H1 (cell line): ENCODE results near the gene OR2A14. TPM values are rescaled to one million over a fixed set of nuclear protein-coding genes. Genes with fewer than 3 reads are reported as not detected.

ENCODE experiments used
- CTCF ChIA-PET: fragments of 300-600 bp; sonication (Branson Sonifier 250); formaldehyde crosslinking; loops from one replicate; lab custom pipeline; 2021; ENCODE audit not compliant: partially characterized antibody; lab: Charles Lee
- POLR2A ChIA-PET: fragments of 300-600 bp; sonication (Branson Sonifier 250); formaldehyde crosslinking; loops from one replicate; lab custom pipeline; 2021; ENCODE audit warnings: inconsistent platforms; ENCODE audit not compliant: partially characterized antibody; lab: Charles Lee
- DNase-seq, 2 experiments: peaks; one replicate each; pipeline versions ENCODE4 v3.0.0 to v3.0.0-alpha.2; 2010 to 2022; ENCODE audit warnings: low spot score in 2 of 2, low read depth in 1 of 2, mixed read lengths in 1 of 2
- FAIRE-seq: peaks from 2 replicates; lab custom pipeline; 2011; peaks lifted over from hg19 to GRCh38; lab: Jason Lieb, UNC
- H2AFZ ChIP-seq: 2 replicates; pipeline ENCODE4 v1.8.1; 2012; ENCODE audit warnings: low read length, inconsistent platforms
- H2AK5ac ChIP-seq: 2 replicates; pipeline ENCODE4 v1.6.1; 2013; ENCODE audit warnings: low read depth, low read length
- H2BK120ac ChIP-seq: replicated peaks from 2 replicates; pipeline ENCODE3; 2013; ENCODE audit warnings: low read depth, low read length, inconsistent platforms
- H2BK12ac ChIP-seq: 2 replicates; pipeline ENCODE4 v1.6.1; 2013; ENCODE audit warnings: low read depth, low read length
- H2BK15ac ChIP-seq: 2 replicates; pipeline ENCODE4 v1.6.1; 2013; ENCODE audit warnings: low read length
- H2BK20ac ChIP-seq: 2 replicates; pipeline ENCODE4 v1.6.1; 2013; ENCODE audit warnings: low read length
- H2BK5ac ChIP-seq: 2 replicates; pipeline ENCODE4 v1.6.1; 2013; ENCODE audit warnings: low read depth, low read length
- H3K14ac ChIP-seq: 2 replicates; pipeline ENCODE4 v1.6.1; 2013; ENCODE audit warnings: inconsistent platforms; ENCODE audit not compliant: insufficient read length
- H3K18ac ChIP-seq: 2 replicates; pipeline ENCODE4 v1.6.1; 2013; ENCODE audit warnings: low read length; ENCODE audit errors: extremely low read depth
- H3K23ac ChIP-seq: 2 replicates; pipeline ENCODE4 v1.6.1; 2013; ENCODE audit warnings: inconsistent platforms; ENCODE audit not compliant: insufficient read length
- H3K23me2 ChIP-seq: 2 replicates; pipeline ENCODE4 v1.6.1; 2013; ENCODE audit warnings: low read depth, low read length
- H3K27ac ChIP-seq: 2 replicates; pipeline ENCODE4 v1.6.1; 2011; ENCODE audit warnings: low read depth, low read length, inconsistent platforms
- H3K27me3 ChIP-seq, 4 experiments: replicated peaks in 1 of 4; 1 replicate in 1 of 4; 2 replicates in 3 of 4; pipeline versions ENCODE4 v1.6.1 to v1.8.1; 2011 to 2013; ENCODE audit warnings: low read length in 3 of 4, mild to moderate bottlenecking in 3 of 4, inconsistent platforms in 2 of 4, mixed read lengths in 2 of 4, moderate library complexity in 1 of 4; ENCODE audit not compliant: control insufficient read depth in 3 of 4, insufficient read depth in 3 of 4; ENCODE audit errors: extremely low read depth in 1 of 4
- H3K36me3 ChIP-seq, 4 experiments: 2 replicates each; pipeline versions ENCODE4 v1.6.1 to v1.8.1; 2011 to 2013; ENCODE audit warnings: mild to moderate bottlenecking in 4 of 4, low read length in 3 of 4, moderate library complexity in 2 of 4, control low read depth in 1 of 4, inconsistent platforms in 1 of 4; ENCODE audit not compliant: insufficient read depth in 4 of 4, control insufficient read depth in 2 of 4
- H3K4ac ChIP-seq: replicated peaks from 2 replicates; pipeline ENCODE3; 2013; ENCODE audit warnings: low read length, low read depth, mixed read lengths, inconsistent platforms; ENCODE audit not compliant: insufficient read length
- H3K4me1 ChIP-seq, 4 experiments: replicated peaks in 1 of 4; 1 replicate in 1 of 4; 2 replicates in 3 of 4; pipeline versions ENCODE4 v1.6.1 to v1.8.1; 2011 to 2013; ENCODE audit warnings: low read length in 3 of 4, inconsistent platforms in 2 of 4, mixed read lengths in 1 of 4; ENCODE audit not compliant: insufficient read depth in 4 of 4, control insufficient read depth in 3 of 4
- H3K4me2 ChIP-seq, 2 experiments: 2 replicates each; pipeline versions ENCODE4 v1.6.1 to v1.8.1; 2011 to 2013; ENCODE audit warnings: low read depth in 2 of 2, low read length in 2 of 2, control low read depth in 1 of 2, inconsistent platforms in 1 of 2, mild to moderate bottlenecking in 1 of 2; ENCODE audit not compliant: insufficient read depth in 1 of 2
- H3K4me3 ChIP-seq, 4 experiments: fragments of 200-600, 300-600 bp in 1 of 4; sonication (generic), shearing (Covaris generic), sonication (Bioruptor Twin) in 1 of 4; 2 replicates each; pipeline versions ENCODE4 v1.5.1 to v1.8.1; 2011 to 2016; ENCODE audit warnings: low read length in 4 of 4, low read depth in 3 of 4, control low read depth in 2 of 4, inconsistent platforms in 2 of 4, mild to moderate bottlenecking in 2 of 4, mixed read lengths in 1 of 4, moderate library complexity in 1 of 4; ENCODE audit not compliant: insufficient read depth in 2 of 4; ENCODE audit errors: extremely low read depth in 1 of 4
- H3K56ac ChIP-seq: replicated peaks from 2 replicates; pipeline ENCODE3; 2013; ENCODE audit warnings: low read depth, mild to moderate bottlenecking, mixed read lengths, low read length, inconsistent platforms; ENCODE audit not compliant: insufficient read length
- H3K79me1 ChIP-seq: 2 replicates; pipeline ENCODE4 v1.6.1; 2013; ENCODE audit warnings: low read depth, low read length, control low read depth
- H3K79me2 ChIP-seq, 2 experiments: 2 replicates each; pipeline versions ENCODE4 v1.6.1 to v1.8.1; 2012 to 2013; ENCODE audit warnings: low read length in 2 of 2, mild to moderate bottlenecking in 2 of 2, inconsistent platforms in 1 of 2; ENCODE audit not compliant: insufficient read depth in 2 of 2, control insufficient read depth in 1 of 2
- H3K9ac ChIP-seq, 4 experiments: replicated peaks in 1 of 4; 1 replicate in 1 of 4; 2 replicates in 3 of 4; pipeline versions ENCODE4 v1.6.1 to v1.8.1; 2011 to 2013; ENCODE audit warnings: low read depth in 3 of 4, low read length in 3 of 4, control low read depth in 2 of 4, mild to moderate bottlenecking in 2 of 4, moderate library complexity in 2 of 4, inconsistent platforms in 1 of 4; ENCODE audit errors: extremely low read depth in 1 of 4
- H3K9me3 ChIP-seq, 2 experiments: 2 replicates each; pipeline versions ENCODE4 v1.6.1 to v1.8.1; 2012 to 2013; ENCODE audit warnings: mild to moderate bottlenecking in 2 of 2, moderate library complexity in 2 of 2, control low read depth in 1 of 2, inconsistent platforms in 1 of 2, low read depth in 1 of 2, low read length in 1 of 2, mixed read lengths in 1 of 2; ENCODE audit not compliant: insufficient read depth in 2 of 2
- H4K20me1 ChIP-seq, 2 experiments: replicated peaks in 1 of 2; 2 replicates each; pipeline versions ENCODE3 to v1.8.1; 2011 to 2013; ENCODE audit warnings: inconsistent platforms in 2 of 2, low read length in 2 of 2, mild to moderate bottlenecking in 1 of 2; ENCODE audit not compliant: insufficient read depth in 2 of 2, control insufficient read depth in 1 of 2
- H4K5ac ChIP-seq: 2 replicates; pipeline ENCODE4 v1.6.1; 2013; ENCODE audit warnings: low read length, low read depth, mixed read lengths, inconsistent platforms; ENCODE audit not compliant: insufficient read length
- H4K8ac ChIP-seq: 2 replicates; pipeline ENCODE4 v1.8.0; 2013; ENCODE audit warnings: mild to moderate bottlenecking, moderate library complexity, low read length, inconsistent platforms; ENCODE audit not compliant: insufficient read depth; ENCODE audit errors: extremely low read depth
- H4K91ac ChIP-seq: replicated peaks from 2 replicates; pipeline ENCODE3; 2013; ENCODE audit warnings: low read length, mixed read lengths, inconsistent platforms; ENCODE audit not compliant: insufficient read length
- CHD2 ChIP-seq: IDR thresholded peaks from 2 replicates; pipeline ENCODE4 v1.6.1; 2012; ENCODE audit warnings: low read length, improper control_type of control experiment
- CTCF ChIP-seq, 3 experiments: IDR thresholded peaks; 1 replicate in 2 of 3; 2 replicates in 1 of 3; pipeline versions ENCODE4 v1.5.1 to v1.6.1; 2011; ENCODE audit warnings: low read length in 3 of 3, mild to moderate bottlenecking in 3 of 3, inconsistent platforms in 2 of 3, low read depth in 1 of 3, moderate library complexity in 1 of 3; ENCODE audit not compliant: insufficient read depth in 1 of 3; ENCODE audit errors: control extremely low read depth in 1 of 3
- SIX5 ChIP-seq: IDR thresholded peaks from 2 replicates; pipeline ENCODE4 v1.6.1; 2011; ENCODE audit warnings: mild to moderate bottlenecking, low read depth, low read length
- SP1 ChIP-seq: IDR thresholded peaks from 2 replicates; pipeline ENCODE4 v1.6.1; 2011; ENCODE audit warnings: low read depth, low read length
- TAF7 ChIP-seq: optimal IDR thresholded peaks from 2 replicates; pipeline ENCODE3; 2011; ENCODE audit warnings: low read depth, mild to moderate bottlenecking, inconsistent platforms, low read length, moderate library complexity, borderline replicate concordance
- WGBS, 2 experiments: shearing (Covaris generic) in 1 of 2; methylation state at CpG; one replicate each; pipeline versions ENCODE4 v1.1.6 to v1.1.7; 2013 to 2015; ENCODE audit warnings: low lambda C conversion rate in 2 of 2, mixed read lengths in 2 of 2, inconsistent platforms in 1 of 2, low coverage in 1 of 2, missing lambda C conversion rate in 1 of 2; ENCODE audit not compliant: insufficient replicate concordance in 2 of 2, insufficient coverage in 1 of 2, insufficient read length in 1 of 2; ENCODE audit errors: extremely low coverage in 1 of 2, missing lambda C conversion rate in 1 of 2; 5-methylcytosine and 5-hydroxymethylcytosine counted together
- polyA plus RNA-seq, 7 experiments: library from polyadenylated mRNA; depleted of rRNA in 3 of 7; stranded (reverse) in 5 of 7; unstranded in 2 of 7; fragments of >200 nt in 5 of 7; fragments of 200-250 nt in 2 of 7; gene quantifications; 1 replicate in 5 of 7; 2 replicates in 1 of 7; 4 replicates in 1 of 7; pipeline versions ENCODE4 v1.2.1 to v1.2.3, GENCODE V29; 2011 to 2013; ENCODE audit warnings: missing spikeins in 2 of 7, mixed read lengths in 2 of 7
- total RNA-seq: library from RNA; stranded (reverse); fragmentation: NEBNext Ultra II Directional; extraction: Animal tissue kit (Norgen Biotek cat#: 25700); gene quantifications from 2 replicates; pipeline ENCODE4 v1.2.1, GENCODE V29; 2021

Gene OR2A14
- total and polyA plus RNA-seq, 2 of the 8 experiments (the other 6 are each of a cell fraction or from before 2014, with no cell fraction given) = not detected

GRCh38 chr7:144074374-144074773 lies 48.6 kb upstream of the OR2A14 start:
- Histone ChIP-seq H3K14ac (no peak overlapping the region), H2BK20ac (no peak overlapping the region), H3K18ac (no peak overlapping the region), H3K79me2 (no peaks in the 10 kb centered on the region), H3K4me3 (no peak overlapping the region), H3K79me1 (no peaks in the 10 kb centered on the region), H3K4me1 (no peaks in the 10 kb centered on the region), H4K5ac (no peak overlapping the region), H3K4ac (no peak overlapping the region), H2AFZ (no peak overlapping the region), H2BK120ac (no peak overlapping the region), H2BK12ac (no peak overlapping the region), H3K23ac (no peak overlapping the region), H3K27me3 (no peaks in the 10 kb centered on the region), H3K9me3 (no peaks in the 10 kb centered on the region), H3K4me2 (no peak overlapping the region), H4K20me1 (no peaks in the 10 kb centered on the region), H4K8ac (no peak overlapping the region), H3K36me3 (no peaks in the 10 kb centered on the region), H3K9ac (no peak overlapping the region), H3K23me2 (no peaks in the 10 kb centered on the region; the same call in 1 of the 2 replicates), H3K56ac (no peak overlapping the region), H3K27ac (no peak overlapping the region), H2BK5ac (no peak overlapping the region), H2BK15ac (no peak overlapping the region), H2AK5ac (no peak overlapping the region), H4K91ac (no peak overlapping the region)
- FAIRE-seq (no peak), DNase-seq (no peak)
- ChIA-PET CTCF (interaction anchor here (1.0 kb wide), 1 partner anchor 11 kb away, joined by 3 read pairs; no protein-coding TSS in a partner anchor), POLR2A (no interaction called here)
- 77% methylated on average over 8 of the region's 8 CpGs; no CpG with 5 or more reads in 1 of the 2 experiments for whole genome bisulfite sequencing, 2 experiments
- no peak for TF ChIP-seq SP1
- TF ChIP-seq CHD2 = no peak
- TF ChIP-seq CTCF (IDR thresholded peaks at IDR 0.05; ENCODE audit: control extremely low read depth in 1 of 3, insufficient read depth in 1 of 3, low read depth in 1 of 3, low read length in 3 of 3) = peak in 1 of 3 experiments; percentile 25; a peak in 1 of 4 replicates
- no peak for TF ChIP-seq SIX5
- TF ChIP-seq TAF7 = no peak
